Erythroblast (primary cell): ENCODE measurements around the gene ACACB.

Experiments used
- GATA1 ChIP-seq: IDR thresholded peaks from 2 replicates; pipeline ENCODE4 v1.6.1; 2011; ENCODE audit warnings: low read depth, mild to moderate bottlenecking, control low read depth, low read length, moderate library complexity
- POLR2A ChIP-seq: IDR thresholded peaks from 2 replicates; pipeline ENCODE4 v1.6.1; 2011; ENCODE audit warnings: mild to moderate bottlenecking, low read length

DNA sequence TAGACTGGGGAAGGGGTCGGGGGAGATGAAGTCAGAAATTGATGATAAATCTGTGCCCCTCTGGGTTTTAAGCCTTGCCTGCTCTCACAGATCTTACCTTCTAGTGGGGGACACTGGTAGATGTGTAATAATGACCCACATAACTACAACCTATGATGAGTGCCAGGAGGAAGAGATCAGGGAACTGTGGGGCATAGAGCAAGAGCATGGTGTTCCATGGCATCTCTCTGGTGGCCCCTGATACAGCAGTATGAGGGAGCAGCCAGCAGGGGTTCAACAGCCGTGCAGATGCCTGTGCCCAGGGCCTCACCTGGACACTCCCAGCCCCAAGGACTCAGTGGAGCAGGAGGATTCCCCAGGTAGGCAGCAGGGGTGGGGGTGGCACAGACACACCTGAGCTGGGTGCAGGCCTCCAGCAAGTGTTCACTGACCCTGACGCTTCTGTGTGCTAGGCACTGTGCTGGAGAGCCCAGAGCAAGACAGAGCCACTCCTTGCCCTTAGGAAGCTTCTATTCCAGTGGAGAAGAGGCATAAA lies 5.0 kb downstream of the ACACB start:
- no peak for TF ChIP-seq POLR2A
- TF ChIP-seq GATA1 = no peak
